DOHH2 (cell line): ENCODE results near the gene TGM1.

ENCODE experiments used
- CTCF ChIP-seq: fragments of 200-600 bp; sonication (generic); IDR thresholded peaks from one replicate; pipeline ENCODE4 v1.5.1; 2014; ENCODE audit warnings: antibody characterized with exemption, mild to moderate bottlenecking, low read depth, low read length; ENCODE audit not compliant: poor library complexity, severe bottlenecking
- EZH2phosphoT487 ChIP-seq: fragments of 200-600 bp; sonication (generic); IDR thresholded peaks from 2 replicates; pipeline ENCODE4 v1.6.1; 2017; ENCODE audit warnings: borderline replicate concordance, mild to moderate bottlenecking, antibody characterized with exemption, low read length, moderate library complexity, mixed read lengths

- no peak for TF ChIP-seq CTCF
- no peak for TF ChIP-seq EZH2phosphoT487
These were observed 12.6 kb downstream of the TGM1 start for GRCh38 chr14:24250354-24250753.
